ENCODE measurements around the gene GRIK3.

DNA sequence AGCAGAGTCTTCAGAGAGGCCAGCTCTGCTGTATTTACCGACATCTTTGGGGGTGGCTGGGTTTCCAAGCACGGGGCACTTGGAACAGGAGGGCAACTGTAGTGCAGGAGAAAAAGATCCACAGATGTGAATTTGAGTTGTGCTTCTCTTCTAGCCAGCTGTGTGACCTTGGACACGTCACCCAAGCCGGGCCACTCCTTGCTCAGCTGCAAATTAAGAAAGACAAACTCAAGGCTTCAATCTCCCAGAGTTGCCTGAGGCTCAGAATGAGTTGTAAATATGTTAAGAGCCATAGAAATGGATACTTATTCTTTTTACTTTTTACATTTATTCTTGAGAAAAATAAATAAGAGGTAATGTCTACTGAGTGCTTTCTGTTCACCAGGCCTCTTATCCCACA is 24.3 kb downstream of the GRIK3 start:
- TF ChIP-seq, protein P1, sequence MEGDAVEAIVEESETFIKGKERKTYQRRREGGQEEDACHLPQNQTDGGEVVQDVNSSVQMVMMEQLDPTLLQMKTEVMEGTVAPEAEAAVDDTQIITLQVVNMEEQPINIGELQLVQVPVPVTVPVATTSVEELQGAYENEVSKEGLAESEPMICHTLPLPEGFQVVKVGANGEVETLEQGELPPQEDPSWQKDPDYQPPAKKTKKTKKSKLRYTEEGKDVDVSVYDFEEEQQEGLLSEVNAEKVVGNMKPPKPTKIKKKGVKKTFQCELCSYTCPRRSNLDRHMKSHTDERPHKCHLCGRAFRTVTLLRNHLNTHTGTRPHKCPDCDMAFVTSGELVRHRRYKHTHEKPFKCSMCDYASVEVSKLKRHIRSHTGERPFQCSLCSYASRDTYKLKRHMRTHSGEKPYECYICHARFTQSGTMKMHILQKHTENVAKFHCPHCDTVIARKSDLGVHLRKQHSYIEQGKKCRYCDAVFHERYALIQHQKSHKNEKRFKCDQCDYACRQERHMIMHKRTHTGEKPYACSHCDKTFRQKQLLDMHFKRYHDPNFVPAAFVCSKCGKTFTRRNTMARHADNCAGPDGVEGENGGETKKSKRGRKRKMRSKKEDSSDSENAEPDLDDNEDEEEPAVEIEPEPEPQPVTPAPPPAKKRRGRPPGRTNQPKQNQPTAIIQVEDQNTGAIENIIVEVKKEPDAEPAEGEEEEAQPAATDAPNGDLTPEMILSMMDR (conservative IDR thresholded peaks at IDR 0.05): no peak
- no peak for TF ChIP-seq ZFX (IDR thresholded peaks at IDR 0.05)
